GM23338 (cell line): ENCODE data around the gene TPP1. TPM values are rescaled to one million over a fixed set of nuclear protein-coding genes. Genes with fewer than 3 reads are reported as not detected.

Experiments
- ATAC-seq: fragments of 200-7000 bp; cut with Tn5 transposase; 3 replicates; pipeline ENCODE4 v1.9.1; 2020
- DNase-seq: peaks from one replicate; pipeline ENCODE4 v3.0.0-alpha.2; 2015; ENCODE audit warnings: low spot score
- H2AFZ ChIP-seq: fragments of 200-600 bp; sonication (generic); 2 replicates; pipeline ENCODE4 v1.8.0; 2016; ENCODE audit warnings: antibody characterized with exemption, mild to moderate bottlenecking, moderate library complexity
- H3F3A ChIP-seq: fragments of 200-600 bp; sonication (generic); replicated peaks from 2 replicates; pipeline ENCODE4 v1.8.0; 2017; ENCODE audit warnings: antibody characterized with exemption, mixed run types, low read depth
- H3K27ac ChIP-seq: fragments of 200-600 bp; sonication (generic); 2 replicates; pipeline ENCODE4 v1.6.1; 2016; ENCODE audit warnings: low read depth
- H3K27me3 ChIP-seq: fragments of 200-600 bp; sonication (generic); 2 replicates; pipeline ENCODE4 v1.8.0; 2016; ENCODE audit warnings: mild to moderate bottlenecking, mixed run types, moderate library complexity; ENCODE audit not compliant: insufficient read depth
- H3K36me3 ChIP-seq: fragments of 200-600 bp; sonication (generic); 2 replicates; pipeline ENCODE4 v1.8.0; 2016; ENCODE audit warnings: mild to moderate bottlenecking; ENCODE audit not compliant: insufficient read depth
- H3K4me1 ChIP-seq: fragments of 200-600 bp; sonication (generic); 2 replicates; pipeline ENCODE4 v1.8.0; 2016; ENCODE audit warnings: mild to moderate bottlenecking, moderate library complexity; ENCODE audit not compliant: insufficient read depth
- H3K4me2 ChIP-seq: fragments of 200-600 bp; sonication (generic); 2 replicates; pipeline ENCODE4 v1.7.1; 2017; ENCODE audit warnings: mixed run types
- H3K4me3 ChIP-seq: fragments of 200-600 bp; sonication (generic); 2 replicates; pipeline ENCODE4 v1.6.1; 2016; ENCODE audit warnings: mixed run types
- H3K79me2 ChIP-seq: fragments of 200-600 bp; sonication (generic); replicated peaks from 2 replicates; pipeline ENCODE4 v1.8.0; 2017; ENCODE audit warnings: mild to moderate bottlenecking; ENCODE audit not compliant: insufficient read depth
- H3K9me2 ChIP-seq: fragments of 200-600 bp; sonication (generic); 2 replicates; pipeline ENCODE4 v1.8.0; 2017; ENCODE audit not compliant: insufficient read depth
- H4K20me1 ChIP-seq: fragments of 200-600 bp; sonication (generic); replicated peaks from 2 replicates; pipeline ENCODE4 v1.8.0; 2017; ENCODE audit warnings: mild to moderate bottlenecking; ENCODE audit not compliant: insufficient read depth
- H3K27ac Mint-ChIP-seq: 2 replicates; pipeline ENCODE4 v1.8.0; 2020; ENCODE audit warnings: inconsistent platforms, mild to moderate bottlenecking, moderate library complexity, mixed read lengths
- H3K27me3 Mint-ChIP-seq: 3 replicates; pipeline ENCODE4 v1.8.0; 2022; ENCODE audit warnings: low read depth, mild to moderate bottlenecking, moderate library complexity, mixed read lengths, inconsistent platforms; ENCODE audit not compliant: insufficient read depth, poor library complexity
- H3K36me3 Mint-ChIP-seq: 3 replicates; pipeline ENCODE4 v1.8.0; 2021; ENCODE audit warnings: low read depth, mild to moderate bottlenecking, inconsistent platforms, moderate library complexity, mixed read lengths
- H3K4me1 Mint-ChIP-seq: 3 replicates; pipeline ENCODE4 v1.8.0; 2020; ENCODE audit warnings: mild to moderate bottlenecking, inconsistent platforms, mixed read lengths
- H3K4me3 Mint-ChIP-seq: 3 replicates; pipeline ENCODE4 v1.8.0; 2021; ENCODE audit warnings: moderate library complexity, mild to moderate bottlenecking, inconsistent platforms, mixed read lengths
- H3K9me3 Mint-ChIP-seq: 3 replicates; pipeline ENCODE4 v1.8.0; 2020; ENCODE audit warnings: moderate library complexity, mild to moderate bottlenecking, inconsistent platforms, mixed read lengths
- CREB1 ChIP-seq: fragments of 250-450 bp; sonication (Bioruptor Pico); IDR thresholded peaks from 2 replicates; pipeline ENCODE4 v1.5.0; 2020; ENCODE audit warnings: low read depth, mild to moderate bottlenecking, moderate library complexity
- EZH2 ChIP-seq: fragments of 200-600 bp; sonication (generic); IDR thresholded peaks from one replicate; pipeline ENCODE4 v1.8.0; 2017; ENCODE audit warnings: antibody characterized with exemption, mild to moderate bottlenecking, low read depth; ENCODE audit not compliant: unreplicated experiment
- EZH2phosphoT487 ChIP-seq: fragments of 200-600 bp; sonication (generic); IDR thresholded peaks from one replicate; pipeline ENCODE4 v1.8.1; 2018; ENCODE audit warnings: antibody characterized with exemption; ENCODE audit not compliant: unreplicated experiment
- JUNB ChIP-seq: IDR thresholded peaks from one replicate; pipeline ENCODE4 v1.6.1; 2016; ENCODE audit warnings: antibody characterized with exemption; ENCODE audit not compliant: unreplicated experiment
- NANOG ChIP-seq: IDR thresholded peaks from 2 replicates; pipeline ENCODE4 v1.6.1; 2016; ENCODE audit warnings: antibody characterized with exemption, borderline replicate concordance
- POLR2AphosphoS5 ChIP-seq: IDR thresholded peaks from 2 replicates; pipeline ENCODE4 v1.6.1; 2016; ENCODE audit warnings: antibody characterized with exemption, low read depth
- STAT1 ChIP-seq: IDR thresholded peaks from one replicate; pipeline ENCODE4 v1.6.1; 2016; ENCODE audit warnings: antibody characterized with exemption; ENCODE audit not compliant: unreplicated experiment
- ZNF114 ChIP-seq: fragments of 250-450 bp; sonication (Bioruptor Pico); IDR thresholded peaks from 2 replicates; pipeline ENCODE4 v1.5.0; 2020; ENCODE audit warnings: mild to moderate bottlenecking, moderate library complexity
- ZNF331 ChIP-seq: fragments of 250-450 bp; sonication (Bioruptor Pico); IDR thresholded peaks from 2 replicates; pipeline ENCODE4 v1.5.0; 2020; ENCODE audit warnings: low read depth, mild to moderate bottlenecking, moderate library complexity
- polyA plus RNA-seq: library from polyadenylated mRNA; unstranded; fragments of >200 nt; fragmentation: Nextera tagmentation; extraction: Ambion mirVana; gene quantifications from 2 replicates; pipeline ENCODE4 v1.2.1, GENCODE V29; 2016
- total RNA-seq: library from RNA; depleted of rRNA; stranded (reverse); fragments of >200 nt; shearing (Covaris generic); gene quantifications from 2 replicates; pipeline ENCODE4 v1.2.3, GENCODE V29; 2014
- TF ChIP-seq, protein P1 (sequence below): IDR thresholded peaks from 2 replicates; pipeline ENCODE4 v1.6.1; 2016; ENCODE audit warnings: antibody characterized with exemption
- TF ChIP-seq, protein P2 (sequence below): IDR thresholded peaks from one replicate; pipeline ENCODE4 v1.6.1; 2018; ENCODE audit warnings: antibody characterized with exemption; ENCODE audit not compliant: unreplicated experiment
- TF ChIP-seq, protein P3 (sequence below), 2 experiments: fragments of 200-600 bp in 1 of 2; sonication (generic) in 1 of 2; conservative IDR thresholded peaks; 2 replicates each; pipeline versions ENCODE4 v1.5.1 to v1.6.1; 2016 to 2017; ENCODE audit warnings: antibody characterized with exemption in 2 of 2, low read depth in 2 of 2, mild to moderate bottlenecking in 2 of 2, moderate library complexity in 1 of 2
- TF ChIP-seq, protein P4 (sequence below): fragments of 250-450 bp; sonication (Bioruptor Pico); IDR thresholded peaks from 2 replicates; pipeline ENCODE4 v1.5.0; 2020; ENCODE audit warnings: mild to moderate bottlenecking, moderate library complexity

The TPP1 gene
- total and polyA plus RNA-seq, 2 experiments from 2014 or later: 21.7 to 49.7 TPM

DNA sequence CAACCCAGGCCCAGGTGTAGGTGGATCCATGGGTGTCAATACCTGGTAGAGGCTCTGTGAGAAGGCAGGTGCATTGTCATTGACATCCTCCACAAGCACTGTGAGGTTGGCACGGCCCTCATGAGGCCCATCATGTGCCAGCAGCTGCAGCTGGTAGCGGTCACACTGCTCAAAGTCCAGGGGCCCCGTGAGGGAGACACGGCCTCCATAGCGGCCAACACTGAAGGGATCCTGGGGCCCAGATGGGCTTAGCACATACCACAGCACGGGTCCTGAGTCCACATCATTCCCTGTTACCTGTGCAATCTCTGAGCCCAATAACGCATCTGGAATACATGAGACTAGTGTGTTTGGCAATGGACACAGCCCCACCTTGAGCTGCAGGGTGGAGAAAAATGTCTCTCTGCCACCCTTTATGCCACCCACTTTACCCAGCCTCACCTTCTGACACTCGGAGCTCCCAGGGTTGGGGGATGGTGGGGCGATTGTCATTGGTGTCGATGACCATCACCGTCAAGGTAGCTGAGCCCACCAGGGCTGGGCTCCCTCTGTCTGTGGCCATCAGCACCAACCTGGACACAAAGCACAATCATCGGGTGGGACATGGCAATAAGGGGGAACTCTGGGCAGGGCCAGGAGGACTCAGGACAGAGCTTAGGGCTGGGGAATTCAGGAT, 6.1 kb upstream of the TPP1 start:
- Histone ChIP-seq H3K27ac (no peak overlapping the region), H2AFZ (no peak overlapping the region), H4K20me1 (no peaks in the 10 kb centered on the region), H3K4me3 (no peak overlapping the region), H3K4me2 (no peak overlapping the region), H3K4me1 (no peaks in the 10 kb centered on the region; the same call in 1 of the 2 replicates), H3K79me2 (no peaks in the 10 kb centered on the region), H3K9me2 (no peaks in the 10 kb centered on the region), H3K36me3 (no peaks in the 10 kb centered on the region), H3K27me3 (peaks cover 21% of the 10 kb centered on the region), H3F3A (no peaks in the 10 kb centered on the region; the same call in 1 of the 2 replicates)
- no peak overlapping the region for H3K27ac Mint-ChIP-seq
- H3K4me1 Mint-ChIP-seq: peaks cover 6% of the 10 kb centered on the region; the same call in 2 of the 3 replicates
- H3K27me3 Mint-ChIP-seq: peaks cover 20% of the 10 kb centered on the region
- H3K9me3 Mint-ChIP-seq: no peaks in the 10 kb centered on the region; the same call in 2 of the 3 replicates
- no peak for ATAC-seq
- DNase-seq: no peak
- TF ChIP-seq CREB1 (CRISPR knock-in tag) (no peak), ZNF114 (CRISPR knock-in tag) (no peak), EZH2 (no peak), NANOG (no peak), POLR2AphosphoS5 (no peak), JUNB (no peak), STAT1 (no peak), EZH2phosphoT487 (no peak), ZNF331 (CRISPR knock-in tag) (no peak)
- TF ChIP-seq, protein P1, sequence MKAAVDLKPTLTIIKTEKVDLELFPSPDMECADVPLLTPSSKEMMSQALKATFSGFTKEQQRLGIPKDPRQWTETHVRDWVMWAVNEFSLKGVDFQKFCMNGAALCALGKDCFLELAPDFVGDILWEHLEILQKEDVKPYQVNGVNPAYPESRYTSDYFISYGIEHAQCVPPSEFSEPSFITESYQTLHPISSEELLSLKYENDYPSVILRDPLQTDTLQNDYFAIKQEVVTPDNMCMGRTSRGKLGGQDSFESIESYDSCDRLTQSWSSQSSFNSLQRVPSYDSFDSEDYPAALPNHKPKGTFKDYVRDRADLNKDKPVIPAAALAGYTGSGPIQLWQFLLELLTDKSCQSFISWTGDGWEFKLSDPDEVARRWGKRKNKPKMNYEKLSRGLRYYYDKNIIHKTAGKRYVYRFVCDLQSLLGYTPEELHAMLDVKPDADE: no peak
- TF ChIP-seq, protein P2, sequence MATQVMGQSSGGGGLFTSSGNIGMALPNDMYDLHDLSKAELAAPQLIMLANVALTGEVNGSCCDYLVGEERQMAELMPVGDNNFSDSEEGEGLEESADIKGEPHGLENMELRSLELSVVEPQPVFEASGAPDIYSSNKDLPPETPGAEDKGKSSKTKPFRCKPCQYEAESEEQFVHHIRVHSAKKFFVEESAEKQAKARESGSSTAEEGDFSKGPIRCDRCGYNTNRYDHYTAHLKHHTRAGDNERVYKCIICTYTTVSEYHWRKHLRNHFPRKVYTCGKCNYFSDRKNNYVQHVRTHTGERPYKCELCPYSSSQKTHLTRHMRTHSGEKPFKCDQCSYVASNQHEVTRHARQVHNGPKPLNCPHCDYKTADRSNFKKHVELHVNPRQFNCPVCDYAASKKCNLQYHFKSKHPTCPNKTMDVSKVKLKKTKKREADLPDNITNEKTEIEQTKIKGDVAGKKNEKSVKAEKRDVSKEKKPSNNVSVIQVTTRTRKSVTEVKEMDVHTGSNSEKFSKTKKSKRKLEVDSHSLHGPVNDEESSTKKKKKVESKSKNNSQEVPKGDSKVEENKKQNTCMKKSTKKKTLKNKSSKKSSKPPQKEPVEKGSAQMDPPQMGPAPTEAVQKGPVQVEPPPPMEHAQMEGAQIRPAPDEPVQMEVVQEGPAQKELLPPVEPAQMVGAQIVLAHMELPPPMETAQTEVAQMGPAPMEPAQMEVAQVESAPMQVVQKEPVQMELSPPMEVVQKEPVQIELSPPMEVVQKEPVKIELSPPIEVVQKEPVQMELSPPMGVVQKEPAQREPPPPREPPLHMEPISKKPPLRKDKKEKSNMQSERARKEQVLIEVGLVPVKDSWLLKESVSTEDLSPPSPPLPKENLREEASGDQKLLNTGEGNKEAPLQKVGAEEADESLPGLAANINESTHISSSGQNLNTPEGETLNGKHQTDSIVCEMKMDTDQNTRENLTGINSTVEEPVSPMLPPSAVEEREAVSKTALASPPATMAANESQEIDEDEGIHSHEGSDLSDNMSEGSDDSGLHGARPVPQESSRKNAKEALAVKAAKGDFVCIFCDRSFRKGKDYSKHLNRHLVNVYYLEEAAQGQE: no peak
- TF ChIP-seq, protein P3, sequence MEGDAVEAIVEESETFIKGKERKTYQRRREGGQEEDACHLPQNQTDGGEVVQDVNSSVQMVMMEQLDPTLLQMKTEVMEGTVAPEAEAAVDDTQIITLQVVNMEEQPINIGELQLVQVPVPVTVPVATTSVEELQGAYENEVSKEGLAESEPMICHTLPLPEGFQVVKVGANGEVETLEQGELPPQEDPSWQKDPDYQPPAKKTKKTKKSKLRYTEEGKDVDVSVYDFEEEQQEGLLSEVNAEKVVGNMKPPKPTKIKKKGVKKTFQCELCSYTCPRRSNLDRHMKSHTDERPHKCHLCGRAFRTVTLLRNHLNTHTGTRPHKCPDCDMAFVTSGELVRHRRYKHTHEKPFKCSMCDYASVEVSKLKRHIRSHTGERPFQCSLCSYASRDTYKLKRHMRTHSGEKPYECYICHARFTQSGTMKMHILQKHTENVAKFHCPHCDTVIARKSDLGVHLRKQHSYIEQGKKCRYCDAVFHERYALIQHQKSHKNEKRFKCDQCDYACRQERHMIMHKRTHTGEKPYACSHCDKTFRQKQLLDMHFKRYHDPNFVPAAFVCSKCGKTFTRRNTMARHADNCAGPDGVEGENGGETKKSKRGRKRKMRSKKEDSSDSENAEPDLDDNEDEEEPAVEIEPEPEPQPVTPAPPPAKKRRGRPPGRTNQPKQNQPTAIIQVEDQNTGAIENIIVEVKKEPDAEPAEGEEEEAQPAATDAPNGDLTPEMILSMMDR (conservative IDR thresholded peaks at IDR 0.05; ENCODE audit: low read depth in 2 of 2): no peak
- TF ChIP-seq, protein P4, sequence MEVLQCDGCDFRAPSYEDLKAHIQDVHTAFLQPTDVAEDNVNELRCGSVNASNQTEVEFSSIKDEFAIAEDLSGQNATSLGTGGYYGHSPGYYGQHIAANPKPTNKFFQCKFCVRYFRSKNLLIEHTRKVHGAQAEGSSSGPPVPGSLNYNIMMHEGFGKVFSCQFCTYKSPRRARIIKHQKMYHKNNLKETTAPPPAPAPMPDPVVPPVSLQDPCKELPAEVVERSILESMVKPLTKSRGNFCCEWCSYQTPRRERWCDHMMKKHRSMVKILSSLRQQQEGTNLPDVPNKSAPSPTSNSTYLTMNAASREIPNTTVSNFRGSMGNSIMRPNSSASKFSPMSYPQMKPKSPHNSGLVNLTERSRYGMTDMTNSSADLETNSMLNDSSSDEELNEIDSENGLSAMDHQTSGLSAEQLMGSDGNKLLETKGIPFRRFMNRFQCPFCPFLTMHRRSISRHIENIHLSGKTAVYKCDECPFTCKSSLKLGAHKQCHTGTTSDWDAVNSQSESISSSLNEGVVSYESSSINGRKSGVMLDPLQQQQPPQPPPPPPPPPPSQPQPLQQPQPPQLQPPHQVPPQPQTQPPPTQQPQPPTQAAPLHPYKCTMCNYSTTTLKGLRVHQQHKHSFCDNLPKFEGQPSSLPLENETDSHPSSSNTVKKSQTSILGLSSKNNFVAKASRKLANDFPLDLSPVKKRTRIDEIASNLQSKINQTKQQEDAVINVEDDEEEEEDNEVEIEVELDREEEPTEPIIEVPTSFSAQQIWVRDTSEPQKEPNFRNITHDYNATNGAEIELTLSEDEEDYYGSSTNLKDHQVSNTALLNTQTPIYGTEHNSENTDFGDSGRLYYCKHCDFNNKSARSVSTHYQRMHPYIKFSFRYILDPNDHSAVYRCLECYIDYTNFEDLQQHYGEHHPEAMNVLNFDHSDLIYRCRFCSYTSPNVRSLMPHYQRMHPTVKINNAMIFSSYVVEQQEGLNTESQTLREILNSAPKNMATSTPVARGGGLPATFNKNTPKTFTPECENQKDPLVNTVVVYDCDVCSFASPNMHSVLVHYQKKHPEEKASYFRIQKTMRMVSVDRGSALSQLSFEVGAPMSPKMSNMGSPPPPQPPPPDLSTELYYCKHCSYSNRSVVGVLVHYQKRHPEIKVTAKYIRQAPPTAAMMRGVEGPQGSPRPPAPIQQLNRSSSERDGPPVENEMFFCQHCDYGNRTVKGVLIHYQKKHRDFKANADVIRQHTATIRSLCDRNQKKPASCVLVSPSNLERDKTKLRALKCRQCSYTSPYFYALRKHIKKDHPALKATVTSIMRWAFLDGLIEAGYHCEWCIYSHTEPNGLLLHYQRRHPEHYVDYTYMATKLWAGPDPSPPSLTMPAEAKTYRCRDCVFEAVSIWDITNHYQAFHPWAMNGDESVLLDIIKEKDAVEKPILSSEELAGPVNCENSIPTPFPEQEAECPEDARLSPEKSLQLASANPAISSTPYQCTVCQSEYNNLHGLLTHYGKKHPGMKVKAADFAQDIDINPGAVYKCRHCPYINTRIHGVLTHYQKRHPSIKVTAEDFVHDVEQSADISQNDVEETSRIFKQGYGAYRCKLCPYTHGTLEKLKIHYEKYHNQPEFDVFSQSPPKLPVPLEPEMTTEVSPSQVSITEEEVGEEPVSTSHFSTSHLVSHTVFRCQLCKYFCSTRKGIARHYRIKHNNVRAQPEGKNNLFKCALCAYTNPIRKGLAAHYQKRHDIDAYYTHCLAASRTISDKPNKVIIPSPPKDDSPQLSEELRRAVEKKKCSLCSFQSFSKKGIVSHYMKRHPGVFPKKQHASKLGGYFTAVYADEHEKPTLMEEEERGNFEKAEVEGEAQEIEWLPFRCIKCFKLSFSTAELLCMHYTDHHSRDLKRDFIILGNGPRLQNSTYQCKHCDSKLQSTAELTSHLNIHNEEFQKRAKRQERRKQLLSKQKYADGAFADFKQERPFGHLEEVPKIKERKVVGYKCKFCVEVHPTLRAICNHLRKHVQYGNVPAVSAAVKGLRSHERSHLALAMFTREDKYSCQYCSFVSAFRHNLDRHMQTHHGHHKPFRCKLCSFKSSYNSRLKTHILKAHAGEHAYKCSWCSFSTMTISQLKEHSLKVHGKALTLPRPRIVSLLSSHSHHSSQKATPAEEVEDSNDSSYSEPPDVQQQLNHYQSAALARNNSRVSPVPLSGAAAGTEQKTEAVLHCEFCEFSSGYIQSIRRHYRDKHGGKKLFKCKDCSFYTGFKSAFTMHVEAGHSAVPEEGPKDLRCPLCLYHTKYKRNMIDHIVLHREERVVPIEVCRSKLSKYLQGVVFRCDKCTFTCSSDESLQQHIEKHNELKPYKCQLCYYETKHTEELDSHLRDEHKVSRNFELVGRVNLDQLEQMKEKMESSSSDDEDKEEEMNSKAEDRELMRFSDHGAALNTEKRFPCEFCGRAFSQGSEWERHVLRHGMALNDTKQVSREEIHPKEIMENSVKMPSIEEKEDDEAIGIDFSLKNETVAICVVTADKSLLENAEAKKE: no peak
- peaks cover 13% of the 10 kb centered on the region for H3K36me3 Mint-ChIP-seq
- no peak overlapping the region for H3K4me3 Mint-ChIP-seq
